ENCODE results near the gene HK1.
"Not testable (repeated sequence)": the region's sequence is repeated elsewhere in the genome, so short reads cannot be mapped to it uniquely, and the experiment has no call there.

The HK1 gene

DNA sequence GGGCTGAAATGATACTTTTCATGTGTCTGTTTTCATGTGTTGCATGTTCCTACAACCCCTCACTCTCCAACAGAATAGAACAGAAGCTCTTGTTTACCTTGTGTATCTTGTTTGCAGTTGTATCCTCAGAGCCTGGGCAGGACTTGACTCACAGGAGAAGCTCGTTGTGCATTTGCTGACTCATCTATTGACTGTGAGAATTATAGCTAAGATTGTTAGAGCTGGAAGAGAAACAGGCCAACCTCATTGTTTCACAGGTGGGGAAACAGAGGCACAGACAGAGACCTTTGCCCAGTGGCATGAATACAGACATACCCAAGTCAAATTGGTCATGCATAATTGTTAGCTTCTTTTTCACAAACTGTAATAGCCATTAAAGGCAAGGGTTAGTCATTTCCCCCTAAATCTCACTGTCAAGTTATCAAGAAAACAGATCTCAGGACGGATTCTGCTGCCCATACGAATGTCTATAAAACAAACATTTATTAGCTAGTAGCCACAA lies 168.4 kb downstream of the HK1 start:
- Histone ChIP-seq H3K4me3 (ENCODE audit: low read length) (no peak overlapping the region), H3K27me3 (ENCODE audit: low read depth, low read length) (no peaks in the 10 kb centered on the region), H2AFZ (ENCODE audit: low read depth, low read length) (no peak overlapping the region), H3K36me3 (replicated peaks; ENCODE audit: low read depth, low read length) (no peaks in the 10 kb centered on the region), H3K27ac (ENCODE audit: low read length) (no peak overlapping the region), H3K4me1 (ENCODE audit: low read length) (no peaks in the 10 kb centered on the region), H4K20me1 (ENCODE audit: insufficient read depth, low read length) (no peaks in the 10 kb centered on the region), H3K4me2 (ENCODE audit: low read length) (no peak overlapping the region), H3K9me3 (ENCODE audit: insufficient read depth, low read length) (no peaks in the 10 kb centered on the region), H3K9ac (ENCODE audit: low read length) (no peak overlapping the region), H3K79me2 (ENCODE audit: low read length) (no peaks in the 10 kb centered on the region)
- TF ChIP-seq, protein P1, sequence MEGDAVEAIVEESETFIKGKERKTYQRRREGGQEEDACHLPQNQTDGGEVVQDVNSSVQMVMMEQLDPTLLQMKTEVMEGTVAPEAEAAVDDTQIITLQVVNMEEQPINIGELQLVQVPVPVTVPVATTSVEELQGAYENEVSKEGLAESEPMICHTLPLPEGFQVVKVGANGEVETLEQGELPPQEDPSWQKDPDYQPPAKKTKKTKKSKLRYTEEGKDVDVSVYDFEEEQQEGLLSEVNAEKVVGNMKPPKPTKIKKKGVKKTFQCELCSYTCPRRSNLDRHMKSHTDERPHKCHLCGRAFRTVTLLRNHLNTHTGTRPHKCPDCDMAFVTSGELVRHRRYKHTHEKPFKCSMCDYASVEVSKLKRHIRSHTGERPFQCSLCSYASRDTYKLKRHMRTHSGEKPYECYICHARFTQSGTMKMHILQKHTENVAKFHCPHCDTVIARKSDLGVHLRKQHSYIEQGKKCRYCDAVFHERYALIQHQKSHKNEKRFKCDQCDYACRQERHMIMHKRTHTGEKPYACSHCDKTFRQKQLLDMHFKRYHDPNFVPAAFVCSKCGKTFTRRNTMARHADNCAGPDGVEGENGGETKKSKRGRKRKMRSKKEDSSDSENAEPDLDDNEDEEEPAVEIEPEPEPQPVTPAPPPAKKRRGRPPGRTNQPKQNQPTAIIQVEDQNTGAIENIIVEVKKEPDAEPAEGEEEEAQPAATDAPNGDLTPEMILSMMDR (IDR thresholded peaks at IDR 0.05; ENCODE audit: low read depth, low read length), result no peak
- no peak for TF ChIP-seq EZH2phosphoT487 (IDR thresholded peaks at IDR 0.05; ENCODE audit: low read depth)

DNA sequence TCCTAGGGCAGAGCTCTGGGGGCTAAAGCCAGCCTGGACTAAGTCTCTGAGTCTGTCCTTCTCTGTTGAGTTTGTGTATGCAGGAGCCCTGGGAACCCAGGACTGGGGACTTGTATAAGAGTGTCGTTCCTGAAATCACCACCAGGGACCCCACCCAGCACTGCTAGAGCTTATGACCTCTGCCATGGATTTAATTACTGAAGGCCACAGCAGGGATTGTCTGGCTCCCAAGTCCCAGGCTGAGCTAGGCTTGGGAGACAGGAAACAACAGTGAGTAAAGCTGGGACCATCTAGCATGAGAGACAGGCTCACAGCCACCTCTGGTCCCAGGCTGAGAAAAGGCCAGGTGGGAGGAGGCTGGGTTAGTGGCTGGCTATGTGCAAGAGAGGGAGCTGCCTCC lies 171.5 kb downstream of the HK1 start:
- no peaks in the 10 kb centered on the region for H3K79me2 ChIP-seq (ENCODE audit: low read length)
- H3K9ac ChIP-seq (ENCODE audit: low read length), result no peak overlapping the region
- TF ChIP-seq, protein P1 (IDR thresholded peaks at IDR 0.05; ENCODE audit: low read depth, low read length), result peak; percentile 19; the same call in 1 of the 2 replicates
- no peak for TF ChIP-seq EZH2phosphoT487 (IDR thresholded peaks at IDR 0.05; ENCODE audit: low read depth)
- H3K4me3 ChIP-seq (ENCODE audit: low read length), result no peak overlapping the region
- no peak overlapping the region for H3K4me2 ChIP-seq (ENCODE audit: low read length)
- H3K27ac ChIP-seq (ENCODE audit: low read length), result no peak overlapping the region
- H3K9me3 ChIP-seq (ENCODE audit: insufficient read depth, low read length), result no peaks in the 10 kb centered on the region
- H2AFZ ChIP-seq (ENCODE audit: low read depth, low read length), result no peak overlapping the region
- no peaks in the 10 kb centered on the region for H3K27me3 ChIP-seq (ENCODE audit: low read depth, low read length)
- no peaks in the 10 kb centered on the region for H3K36me3 ChIP-seq (replicated peaks; ENCODE audit: low read depth, low read length)
- no peaks in the 10 kb centered on the region for H3K4me1 ChIP-seq (ENCODE audit: low read length)
- H4K20me1 ChIP-seq (ENCODE audit: insufficient read depth, low read length), result no peaks in the 10 kb centered on the region

DNA sequence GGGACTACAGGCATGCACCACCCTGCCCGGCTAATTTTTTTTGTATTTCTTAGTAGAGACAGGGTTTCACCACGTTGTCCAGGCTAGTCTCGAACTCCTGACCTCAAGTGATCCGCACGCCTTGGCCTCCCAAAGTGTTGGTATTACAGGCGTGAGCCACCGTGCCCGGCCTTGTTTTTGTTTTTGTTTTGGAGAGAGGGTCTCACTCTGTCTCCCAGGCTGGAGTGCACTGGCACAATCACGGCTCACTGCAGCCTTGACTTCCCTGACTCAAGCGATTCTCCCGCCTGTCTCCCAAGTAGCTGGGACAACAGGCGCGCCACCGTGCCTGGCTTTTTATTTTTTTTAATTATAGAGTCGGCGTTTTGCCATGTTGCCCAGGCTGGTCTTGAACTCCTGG lies 172.1 kb downstream of the HK1 start:
- not testable (repeated sequence) for H3K36me3 ChIP-seq (replicated peaks; ENCODE audit: low read depth, low read length); H3K27me3 ChIP-seq (ENCODE audit: low read depth, low read length); H3K4me3 ChIP-seq (ENCODE audit: low read length); H4K20me1 ChIP-seq (ENCODE audit: insufficient read depth, low read length); H3K9ac ChIP-seq (ENCODE audit: low read length); H3K79me2 ChIP-seq (ENCODE audit: low read length); H2AFZ ChIP-seq (ENCODE audit: low read depth, low read length); H3K4me1 ChIP-seq (ENCODE audit: low read length); H3K9me3 ChIP-seq (ENCODE audit: insufficient read depth, low read length); H3K27ac ChIP-seq (ENCODE audit: low read length); H3K4me2 ChIP-seq (ENCODE audit: low read length)

DNA sequence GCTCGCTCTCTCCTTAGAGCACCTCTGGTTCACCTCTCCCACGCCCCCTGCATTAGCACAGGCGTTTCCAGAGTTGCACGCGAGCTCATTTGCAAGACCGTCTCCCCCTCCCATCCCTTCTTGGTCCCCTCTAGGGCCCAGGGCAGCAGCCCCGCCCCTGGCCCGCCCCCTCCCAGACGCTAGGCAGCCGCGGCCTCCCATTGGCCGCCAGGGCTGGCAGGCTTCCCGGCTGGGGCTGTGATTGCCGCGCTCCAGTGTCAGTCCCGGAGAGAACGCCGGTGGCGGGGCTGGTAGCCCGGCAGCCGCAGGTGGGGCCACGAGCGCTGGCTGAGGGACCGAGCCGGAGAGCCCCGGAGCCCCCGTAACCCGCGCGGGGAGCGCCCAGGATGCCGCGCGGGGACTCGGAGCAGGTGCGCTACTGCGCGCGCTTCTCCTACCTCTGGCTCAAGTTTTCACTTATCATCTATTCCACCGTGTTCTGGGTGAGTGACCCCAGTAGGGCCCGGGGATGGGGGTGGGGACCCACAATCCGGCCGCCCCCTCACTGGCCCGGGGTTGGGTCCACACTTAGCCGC lies 173.0 kb downstream of the HK1 start, which contains the start of gene TSPAN15:
TSS of gene TSPAN15 (plus strand) at position 257 of the 575 bp plus-strand sequence. CDS start at position 387, 130 bp downstream.
- no peaks in the 10 kb centered on the region for H3K36me3 ChIP-seq (replicated peaks; ENCODE audit: low read depth, low read length)
- H3K27ac ChIP-seq (ENCODE audit: low read length), result no peak within 1 kb of the TSS
- H2AFZ ChIP-seq (ENCODE audit: low read depth, low read length), result peak within 1 kb of the TSS; percentile 87
- no peaks in the 10 kb centered on the region for H4K20me1 ChIP-seq (ENCODE audit: insufficient read depth, low read length)
- H3K4me3 ChIP-seq (ENCODE audit: low read length), result peak within 1 kb of the TSS; percentile 76
- peak within 1 kb of the TSS; percentile 32; the same call in 1 of the 2 replicates for H3K9ac ChIP-seq (ENCODE audit: low read length)
- H3K9me3 ChIP-seq (ENCODE audit: insufficient read depth, low read length), result no peaks in the 10 kb centered on the region
- TF ChIP-seq EZH2phosphoT487 (IDR thresholded peaks at IDR 0.05; ENCODE audit: low read depth), result no peak
- TF ChIP-seq, protein P1 (IDR thresholded peaks at IDR 0.05; ENCODE audit: low read depth, low read length), result no peak
- peak within 1 kb of the TSS; percentile 70 for H3K4me2 ChIP-seq (ENCODE audit: low read length)
- no peaks in the 10 kb centered on the region for H3K27me3 ChIP-seq (ENCODE audit: low read depth, low read length)
- no peaks in the 10 kb centered on the region for H3K79me2 ChIP-seq (ENCODE audit: low read length)
- no peaks in the 10 kb centered on the region for H3K4me1 ChIP-seq (ENCODE audit: low read length)
